Stomach (tissue), 4 donors: ENCODE results near the gene CGB1.

Source experiments
- CTCF ChIP-seq, 7 experiments: fragments of 450-650 bp in 4 of 7; fragments of 200-600 bp in 3 of 7; sonication (generic) in 3 of 7; IDR thresholded peaks; one replicate each; pipeline ENCODE4 v1.5.1; 2016 to 2019; ENCODE audit warnings: antibody characterized with exemption in 7 of 7, control low read depth in 2 of 7, mild to moderate bottlenecking in 1 of 7
- EP300 ChIP-seq: sonication (generic); formaldehyde crosslinking; IDR thresholded peaks from one replicate; pipeline ENCODE4 v1.6.1; 2017; ENCODE audit warnings: antibody characterized with exemption
- POLR2A ChIP-seq, 4 donors: fragments of 450-650 bp; IDR thresholded peaks; one replicate each; pipeline ENCODE4 v1.6.1; 2016; ENCODE audit warnings: antibody characterized with exemption in 4 of 4, control low read depth in 2 of 4, mild to moderate bottlenecking in 1 of 4, moderate library complexity in 1 of 4

DNA sequence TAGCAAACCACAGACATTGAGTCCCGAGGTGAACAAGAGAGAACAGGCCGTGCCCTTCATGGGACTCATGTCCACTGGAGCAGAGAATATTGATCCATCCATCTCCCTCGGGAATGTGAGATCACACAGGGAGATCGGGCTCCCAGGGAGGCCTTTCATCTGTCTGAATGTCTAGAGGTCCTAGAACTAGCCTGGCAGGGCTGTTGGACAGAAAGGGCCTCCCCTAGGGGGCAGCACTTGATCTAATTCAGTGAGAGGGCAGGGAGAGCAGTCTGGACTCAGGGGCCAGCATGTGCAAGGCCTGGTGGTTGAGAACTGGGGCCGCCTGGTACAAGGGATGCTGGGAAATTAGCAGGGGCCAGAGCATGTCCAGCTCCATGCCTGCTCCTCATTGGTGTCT, 38.7 kb downstream of the CGB1 start:
- TF ChIP-seq CTCF (IDR thresholded peaks at IDR 0.05) (peak in 2 of 7 experiments; percentile 13 to 33), EP300 (no peak), POLR2A (IDR thresholded peaks at IDR 0.05) (no peak)
